Uterus (tissue), 4 donors: ENCODE results near the gene SELPLG. TPM values are rescaled to one million over a fixed set of nuclear protein-coding genes. Genes with fewer than 3 reads are reported as not detected.

Experiments used
- DNase-seq, 2 donors: peaks; one replicate each; pipeline ENCODE4 v3.0.0-alpha.2; 2019 to 2020
- H3K27ac ChIP-seq, 2 donors: fragments of 200-600 bp; sonication (generic); 1 replicate in 1 of 2; 2 replicates in 1 of 2; pipeline ENCODE4 v1.5.1; 2016 to 2018
- H3K27me3 ChIP-seq, 2 donors: fragments of 200-600 bp; sonication (generic); one replicate each; pipeline ENCODE4 v1.5.1; 2018 to 2019; ENCODE audit warnings: control low read depth in 1 of 2
- H3K36me3 ChIP-seq, 2 donors: fragments of 200-600 bp; sonication (generic); one replicate each; pipeline ENCODE4 v1.5.1; 2019; ENCODE audit warnings: control low read depth in 1 of 2
- H3K4me1 ChIP-seq, 2 donors: fragments of 200-600 bp; sonication (generic); one replicate each; pipeline ENCODE4 v1.5.1; 2018 to 2019; ENCODE audit warnings: control low read depth in 1 of 2
- H3K4me3 ChIP-seq, 2 donors: fragments of 200-600 bp; sonication (generic); 1 replicate in 1 of 2; 2 replicates in 1 of 2; pipeline ENCODE4 v1.5.1; 2018 to 2019; ENCODE audit warnings: mild to moderate bottlenecking in 1 of 2
- H3K9me3 ChIP-seq, 2 donors: fragments of 200-600 bp; sonication (generic); one replicate each; pipeline ENCODE4 v1.5.1; 2019; ENCODE audit warnings: control low read depth in 1 of 2
- POLR2A ChIP-seq, 2 donors: fragments of 450-650 bp; IDR thresholded peaks; one replicate each; pipeline ENCODE4 v1.6.1; 2016; ENCODE audit warnings: antibody characterized with exemption in 2 of 2, mild to moderate bottlenecking in 1 of 2, moderate library complexity in 1 of 2
- intact Hi-C: fragments of 100-400 bp; cut with DNase I; formaldehyde crosslinking; loops from one replicate; pipeline ENCODE4 v1.15.1; 2023; ENCODE audit warnings: low total_unique reads
- total RNA-seq, 4 donors: library from RNA; depleted of rRNA in 3 of 4; stranded (reverse); fragments of >200 nt in 3 of 4; gene quantifications; one replicate each; pipeline versions ENCODE4 v1.1.0 to v1.2.4, GENCODE V29; 2014 to 2023
- TF ChIP-seq, protein P1 (sequence below), 4 experiments: fragments of 200-600 bp in 2 of 4; fragments of 450-650 bp in 2 of 4; sonication (generic) in 2 of 4; IDR thresholded peaks; one replicate each; pipeline ENCODE4 v1.5.1; 2016 to 2019; ENCODE audit warnings: antibody characterized with exemption in 4 of 4, mild to moderate bottlenecking in 2 of 4, moderate library complexity in 1 of 4
- donor health status: DM: yes; HTN: yes; CAD: no.

SELPLG gene
- total RNA-seq, 4 donors from 2014 or later: 1.5 to 6.5 (median 2.9) TPM

DNA sequence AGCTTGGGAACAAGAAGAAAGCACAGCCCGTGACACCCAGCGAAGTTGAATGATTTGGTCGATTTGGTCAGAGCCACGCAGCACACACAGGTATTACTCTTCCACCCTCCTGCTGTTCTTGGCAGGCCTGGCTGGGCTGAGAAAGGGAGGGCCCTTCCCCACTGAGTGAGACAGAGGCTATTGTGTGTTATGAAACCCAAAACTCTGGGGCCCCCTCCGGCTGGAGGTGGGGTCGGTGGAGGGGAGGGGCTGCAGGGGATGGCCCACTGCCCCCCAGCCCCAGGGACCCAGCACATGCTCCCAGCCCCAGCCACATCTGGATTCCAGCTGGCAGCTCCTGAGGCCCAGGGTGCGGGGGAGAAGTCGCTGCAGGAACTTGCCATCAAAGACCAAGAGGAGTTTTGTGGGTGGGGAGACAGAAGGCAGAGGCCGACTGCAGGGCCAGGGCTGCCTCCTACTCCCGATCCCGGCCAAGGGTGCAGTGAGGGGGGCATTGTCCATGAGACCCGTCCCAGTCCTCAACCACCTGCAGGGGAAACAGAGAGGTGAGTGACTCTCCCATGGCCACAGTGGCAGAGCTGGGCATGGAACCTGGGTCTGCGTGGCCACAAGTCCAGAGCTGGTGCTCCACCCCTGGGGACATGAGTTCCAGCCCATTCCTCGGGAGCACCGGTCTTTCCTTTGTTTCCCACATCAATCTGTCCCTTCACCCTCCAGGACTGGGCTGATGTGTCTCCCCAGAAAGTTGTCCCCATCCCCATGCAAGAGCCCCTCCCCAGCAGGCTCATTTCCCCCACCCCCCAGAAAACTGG is 44.5 kb downstream of the SELPLG start:
- Histone ChIP-seq H3K9me3 (no peaks in the 10 kb centered on the region), H3K27me3 (no peaks in the 10 kb centered on the region), H3K4me3 (no peak overlapping the region), H3K4me1 (no peaks in the 10 kb centered on the region), H3K27ac (peak overlapping the region; percentile 33), H3K36me3 (no peaks in the 10 kb centered on the region)
- intact Hi-C loops: no loop called here
- DNase-seq: peak in 1 of 2 donors; percentile 58
- TF ChIP-seq, protein P1, sequence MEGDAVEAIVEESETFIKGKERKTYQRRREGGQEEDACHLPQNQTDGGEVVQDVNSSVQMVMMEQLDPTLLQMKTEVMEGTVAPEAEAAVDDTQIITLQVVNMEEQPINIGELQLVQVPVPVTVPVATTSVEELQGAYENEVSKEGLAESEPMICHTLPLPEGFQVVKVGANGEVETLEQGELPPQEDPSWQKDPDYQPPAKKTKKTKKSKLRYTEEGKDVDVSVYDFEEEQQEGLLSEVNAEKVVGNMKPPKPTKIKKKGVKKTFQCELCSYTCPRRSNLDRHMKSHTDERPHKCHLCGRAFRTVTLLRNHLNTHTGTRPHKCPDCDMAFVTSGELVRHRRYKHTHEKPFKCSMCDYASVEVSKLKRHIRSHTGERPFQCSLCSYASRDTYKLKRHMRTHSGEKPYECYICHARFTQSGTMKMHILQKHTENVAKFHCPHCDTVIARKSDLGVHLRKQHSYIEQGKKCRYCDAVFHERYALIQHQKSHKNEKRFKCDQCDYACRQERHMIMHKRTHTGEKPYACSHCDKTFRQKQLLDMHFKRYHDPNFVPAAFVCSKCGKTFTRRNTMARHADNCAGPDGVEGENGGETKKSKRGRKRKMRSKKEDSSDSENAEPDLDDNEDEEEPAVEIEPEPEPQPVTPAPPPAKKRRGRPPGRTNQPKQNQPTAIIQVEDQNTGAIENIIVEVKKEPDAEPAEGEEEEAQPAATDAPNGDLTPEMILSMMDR (IDR thresholded peaks at IDR 0.05): no peak
- no peak for TF ChIP-seq POLR2A (IDR thresholded peaks at IDR 0.05)

DNA sequence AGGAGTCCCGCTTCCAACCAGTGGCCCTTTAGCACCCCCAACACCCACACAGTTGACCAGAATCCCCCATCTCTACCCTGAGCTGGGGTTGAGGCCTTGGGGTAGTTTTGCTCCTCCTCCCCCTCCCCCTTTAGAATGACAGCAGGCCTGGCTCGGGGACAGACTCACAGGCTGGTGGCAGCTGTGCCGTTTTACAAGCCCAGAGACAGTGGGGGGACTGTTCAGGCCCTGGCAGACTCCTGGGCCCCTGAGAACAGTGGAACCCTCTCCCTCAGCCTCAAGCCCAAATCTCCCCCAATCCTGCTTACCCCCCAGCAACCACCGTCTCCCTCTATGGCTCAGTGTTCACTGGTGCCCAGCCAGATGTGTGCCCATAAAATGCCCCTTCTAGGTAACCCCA is 45.9 kb downstream of the SELPLG start:
- DNase-seq: no peak
- H3K4me1 ChIP-seq: no peaks in the 10 kb centered on the region
- H3K4me3 ChIP-seq: no peak overlapping the region

DNA sequence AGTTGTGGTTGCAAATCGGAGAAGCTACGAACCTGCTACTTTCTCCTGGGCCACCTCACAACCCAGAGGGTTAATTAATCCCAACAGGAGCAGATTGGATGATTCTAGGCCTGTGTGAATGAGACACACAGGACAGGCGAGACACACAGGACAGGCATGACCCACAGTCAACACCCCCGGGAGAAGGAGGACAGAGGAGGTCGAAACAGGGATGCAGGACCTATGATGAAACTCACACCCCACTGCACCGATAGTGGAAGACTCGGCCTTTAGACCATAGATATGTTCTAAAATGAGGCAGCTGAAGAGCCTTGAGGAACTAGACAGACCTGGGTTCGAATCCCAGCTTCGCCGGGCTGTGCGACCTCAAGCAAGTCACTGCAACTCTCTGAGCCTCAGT is 47.4 kb downstream of the SELPLG start:
- no peaks in the 10 kb centered on the region for H3K36me3 ChIP-seq
- no peak overlapping the region for H3K27ac ChIP-seq
- TF ChIP-seq, protein P1 (IDR thresholded peaks at IDR 0.05): no peak
- TF ChIP-seq POLR2A (IDR thresholded peaks at IDR 0.05): no peak
- DNase-seq: no peak
- H3K9me3 ChIP-seq: no peaks in the 10 kb centered on the region
- no peaks in the 10 kb centered on the region for H3K27me3 ChIP-seq
- peaks cover 0 to 2% of the 10 kb centered on the region in 2 donors for H3K4me1 ChIP-seq
- H3K4me3 ChIP-seq: no peak overlapping the region
- intact Hi-C loops: no loop called here

More for the DNA sequence above, 45.9 kb downstream of the SELPLG start:
- Histone ChIP-seq H3K27me3 (no peaks in the 10 kb centered on the region), H3K9me3 (no peaks in the 10 kb centered on the region), H3K36me3 (no peaks in the 10 kb centered on the region), H3K27ac (no peak overlapping the region)
- TF ChIP-seq, protein P1 (IDR thresholded peaks at IDR 0.05): no peak
- no peak for TF ChIP-seq POLR2A (IDR thresholded peaks at IDR 0.05)
- intact Hi-C loops: no loop called here

DNA sequence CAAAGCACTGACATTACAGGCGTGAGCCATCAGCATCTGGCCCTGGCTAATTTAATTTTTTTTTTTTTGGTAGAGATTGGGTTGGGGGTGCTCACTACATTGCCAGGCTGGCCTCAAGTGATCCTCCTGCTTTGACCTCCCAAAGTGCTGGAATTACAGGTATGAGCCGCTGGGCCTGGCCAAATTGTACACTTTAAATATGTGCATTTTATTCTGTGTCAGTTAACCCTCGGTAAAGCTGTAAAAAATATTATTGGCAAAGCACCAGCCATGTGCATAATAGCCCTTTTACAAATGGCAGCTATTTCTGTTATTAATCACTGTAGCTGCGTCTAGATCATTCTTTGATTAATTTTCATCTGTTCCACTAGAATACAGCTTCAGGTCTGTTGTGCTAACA is 47.8 kb downstream of the SELPLG start:
- Histone ChIP-seq H3K27me3 (no peaks in the 10 kb centered on the region), H3K27ac (no peak overlapping the region), H3K36me3 (no peaks in the 10 kb centered on the region), H3K4me3 (no peak overlapping the region), H3K4me1 (peaks cover 0 to 4% of the 10 kb centered on the region in 2 donors), H3K9me3 (no peaks in the 10 kb centered on the region)
- TF ChIP-seq, protein P1 (IDR thresholded peaks at IDR 0.05): no peak
- no peak for TF ChIP-seq POLR2A (IDR thresholded peaks at IDR 0.05)
- intact Hi-C loops: no loop called here
- no peak for DNase-seq

DNA sequence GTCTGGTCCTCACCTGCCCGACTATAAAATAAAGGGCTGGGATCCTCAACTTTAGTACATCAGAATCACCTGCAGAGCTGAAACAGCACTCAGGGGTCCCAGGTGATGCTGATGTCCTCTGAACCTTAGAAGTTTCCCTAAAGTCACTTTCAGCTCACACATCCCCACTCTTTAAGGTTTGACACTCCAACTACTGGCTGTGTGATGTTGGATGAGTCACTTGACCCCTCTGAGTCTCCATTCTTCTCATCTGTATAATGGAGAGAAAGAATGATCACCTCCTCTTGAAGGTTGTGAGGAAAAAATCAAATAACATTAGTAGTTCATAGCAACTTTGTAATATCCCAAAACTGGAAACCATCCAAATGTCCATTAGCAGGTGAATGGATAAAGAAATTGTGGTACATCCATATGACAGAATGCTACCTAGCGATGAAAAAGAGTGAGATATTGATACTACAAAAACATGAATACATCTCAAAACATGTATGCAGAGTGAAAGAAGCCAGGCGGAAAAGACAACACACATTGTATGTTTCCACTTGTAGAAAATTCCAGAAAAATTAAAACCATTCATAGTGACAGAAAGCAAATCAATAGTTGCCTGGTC is 49.1 kb downstream of the SELPLG start:
- intact Hi-C loops: no loop called here
- Histone ChIP-seq H3K27me3 (no peaks in the 10 kb centered on the region), H3K4me3 (no peak overlapping the region), H3K27ac (peak overlapping the region in 1 of 2 donors; percentile 41), H3K36me3 (no peaks in the 10 kb centered on the region), H3K9me3 (no peaks in the 10 kb centered on the region), H3K4me1 (peaks cover 0 to 4% of the 10 kb centered on the region in 2 donors)
- DNase-seq: no peak
- no peak for TF ChIP-seq POLR2A (IDR thresholded peaks at IDR 0.05)
- TF ChIP-seq, protein P1 (IDR thresholded peaks at IDR 0.05): no peak
